ENCODE data around the gene GET4. TPM values are rescaled to one million over a fixed set of nuclear protein-coding genes. Genes with fewer than 3 reads are reported as not detected.
A peak's percentile ranks its signal among the peaks of the same experiment; 100 is the strongest.

GET4 gene
- 16.7 and 26.8 TPM in 2 replicates for total RNA-seq (2014; rRNA removed; shearing (Covaris generic))
- polyA plus RNA-seq (2016; fragmentation: Nextera tagmentation; extraction: Ambion mirVana), result 25.3 and 26.3 TPM in 2 replicates

- DNase-seq, result peak; percentile 97
- Histone ChIP-seq H2AFZ (peak within 1 kb of the TSS; percentile 46; the same call in 1 of the 2 replicates), H3K4me1 (ENCODE audit: insufficient read depth) (peaks cover 15% of the 10 kb centered on the region), H3K27me3 (replicated peaks; ENCODE audit: insufficient read depth) (no peaks in the 10 kb centered on the region), H3K4me3 (peak within 1 kb of the TSS; percentile 79), H3K79me2 (ENCODE audit: insufficient read depth) (peaks cover 43% of the 10 kb centered on the region), H3K9ac (peak within 1 kb of the TSS; percentile 83), H3F3A (ENCODE audit: insufficient read depth) (peaks cover 12% of the 10 kb centered on the region), H3K4me2 (ENCODE audit: unreplicated experiment) (peak within 1 kb of the TSS; percentile 71), H3K27ac (peak within 1 kb of the TSS; percentile 56), H3K9me2 (ENCODE audit: insufficient read depth) (no peaks in the 10 kb centered on the region), H4K20me1 (ENCODE audit: insufficient read depth) (0 out of 2 replicates have a peak, but pooled peaks cover 5% of the 10 kb centered on the region), H3K9me3 (ENCODE audit: low read depth) (no peaks in the 10 kb centered on the region), H3K36me3 (ENCODE audit: low read depth) (peaks cover 18% of the 10 kb centered on the region; the same call in 1 of the 2 replicates)
- in situ Hi-C loops (cut with MboI), result no loop called here
- WGBS, 2 experiments (ENCODE audit: low coverage in 1 of 2, low lambda C conversion rate in 2 of 2, missing lambda C conversion rate in 2 of 2), result 1% methylated on average over 61 to 106 of the region's 129 CpGs
- no peak for TF ChIP-seq EZH2 (IDR thresholded peaks at IDR 0.05; ENCODE audit: insufficient read depth, poor library complexity, severe bottlenecking)
- no peak for TF ChIP-seq EZH2phosphoT487 (IDR thresholded peaks at IDR 0.05; ENCODE audit: insufficient read depth, low read depth)
Measured at GRCh38 chr7:876077-876971, at the start of gene GET4. TSS of gene GET4 (plus strand) at chr7:876554. CDS start at chr7:876646, 92 bp downstream.

- H3K9ac ChIP-seq, result no peak overlapping the region
- H3K27me3 ChIP-seq (replicated peaks; ENCODE audit: insufficient read depth), result no peaks in the 10 kb centered on the region
- no peak for TF ChIP-seq EZH2 (IDR thresholded peaks at IDR 0.05; ENCODE audit: insufficient read depth, poor library complexity, severe bottlenecking)
- no peak for TF ChIP-seq EZH2phosphoT487 (IDR thresholded peaks at IDR 0.05; ENCODE audit: insufficient read depth, low read depth)
- in situ Hi-C loops (cut with MboI), result no loop called here
- no peaks in the 10 kb centered on the region for H3K36me3 ChIP-seq (ENCODE audit: low read depth)
- WGBS, 2 experiments (ENCODE audit: low coverage in 1 of 2, low lambda C conversion rate in 2 of 2, missing lambda C conversion rate in 2 of 2), result 81 to 82% methylated on average over 14 of the region's 14 CpGs
- no peaks in the 10 kb centered on the region for H4K20me1 ChIP-seq (ENCODE audit: insufficient read depth)
- no peak overlapping the region for H3K4me2 ChIP-seq (ENCODE audit: unreplicated experiment)
- DNase-seq, result no peak
- peaks cover 82% of the 10 kb centered on the region for H3K79me2 ChIP-seq (ENCODE audit: insufficient read depth)
- H3K4me3 ChIP-seq, result no peak overlapping the region
- H3K27ac ChIP-seq, result no peak overlapping the region
- H3K9me2 ChIP-seq (ENCODE audit: insufficient read depth), result no peaks in the 10 kb centered on the region
- no peaks in the 10 kb centered on the region for H3K9me3 ChIP-seq (ENCODE audit: low read depth)
- H2AFZ ChIP-seq, result no peak overlapping the region
- peaks cover 40% of the 10 kb centered on the region for H3F3A ChIP-seq (ENCODE audit: insufficient read depth)
- H3K4me1 ChIP-seq (ENCODE audit: insufficient read depth), result peaks cover 49% of the 10 kb centered on the region
Measured at GRCh38 chr7:828793-829561, 47.4 kb upstream of the GET4 start.

- H3K79me2 ChIP-seq (ENCODE audit: insufficient read depth), result peaks cover 83% of the 10 kb centered on the region
- in situ Hi-C loops (cut with MboI), result no loop called here
- H3K9ac ChIP-seq, result no peak overlapping the region
- H3K36me3 ChIP-seq (ENCODE audit: low read depth), result no peaks in the 10 kb centered on the region
- H4K20me1 ChIP-seq (ENCODE audit: insufficient read depth), result no peaks in the 10 kb centered on the region
- H3K27me3 ChIP-seq (replicated peaks; ENCODE audit: insufficient read depth), result no peaks in the 10 kb centered on the region
- no peak overlapping the region for H3K4me2 ChIP-seq (ENCODE audit: unreplicated experiment)
- H3K4me3 ChIP-seq, result no peak overlapping the region
- H3K9me3 ChIP-seq (ENCODE audit: low read depth), result no peaks in the 10 kb centered on the region
- 84 to 86% methylated on average over 12 of the region's 12 CpGs for WGBS, 2 experiments (ENCODE audit: low coverage in 1 of 2, low lambda C conversion rate in 2 of 2, missing lambda C conversion rate in 2 of 2)
- H2AFZ ChIP-seq, result no peak overlapping the region
- no peak for DNase-seq
- peaks cover 40% of the 10 kb centered on the region for H3K4me1 ChIP-seq (ENCODE audit: insufficient read depth)
- H3K27ac ChIP-seq, result no peak overlapping the region
- H3F3A ChIP-seq (ENCODE audit: insufficient read depth), result peaks cover 34% of the 10 kb centered on the region
- no peaks in the 10 kb centered on the region for H3K9me2 ChIP-seq (ENCODE audit: insufficient read depth)
- no peak for TF ChIP-seq EZH2phosphoT487 (IDR thresholded peaks at IDR 0.05; ENCODE audit: insufficient read depth, low read depth)
- no peak for TF ChIP-seq EZH2 (IDR thresholded peaks at IDR 0.05; ENCODE audit: insufficient read depth, poor library complexity, severe bottlenecking)
Measured at GRCh38 chr7:830069-830468, 46.3 kb upstream of the GET4 start.

GRCh38 chr7:831596-832166, 44.7 kb upstream of the GET4 start:
- H3F3A ChIP-seq (ENCODE audit: insufficient read depth), result peaks cover 19% of the 10 kb centered on the region
- H2AFZ ChIP-seq, result no peak overlapping the region
- peak overlapping the region; percentile 67 for H3K4me3 ChIP-seq
- H3K36me3 ChIP-seq (ENCODE audit: low read depth), result no peaks in the 10 kb centered on the region
- 6 to 10% methylated on average over 7 of the region's 7 CpGs for WGBS, 2 experiments (ENCODE audit: low coverage in 1 of 2, low lambda C conversion rate in 2 of 2, missing lambda C conversion rate in 2 of 2)
- no peaks in the 10 kb centered on the region for H3K27me3 ChIP-seq (replicated peaks; ENCODE audit: insufficient read depth)
- peaks cover 90% of the 10 kb centered on the region for H3K79me2 ChIP-seq (ENCODE audit: insufficient read depth)
- peak; percentile 94 for DNase-seq
- H3K9ac ChIP-seq, result peak overlapping the region; percentile 94
- peaks cover 32% of the 10 kb centered on the region for H3K4me1 ChIP-seq (ENCODE audit: insufficient read depth)
- no peaks in the 10 kb centered on the region for H3K9me2 ChIP-seq (ENCODE audit: insufficient read depth)
- in situ Hi-C loops (cut with MboI), result no loop called here
- no peaks in the 10 kb centered on the region for H4K20me1 ChIP-seq (ENCODE audit: insufficient read depth)
- TF ChIP-seq EZH2 (IDR thresholded peaks at IDR 0.05; ENCODE audit: insufficient read depth, poor library complexity, severe bottlenecking) (no peak), EZH2phosphoT487 (IDR thresholded peaks at IDR 0.05; ENCODE audit: insufficient read depth, low read depth) (0 out of 2 replicates have a peak, but pooled peaks have one; percentile 47)
- H3K27ac ChIP-seq, result peak overlapping the region; percentile 99
- peak overlapping the region; percentile 91 for H3K4me2 ChIP-seq (ENCODE audit: unreplicated experiment)
- H3K9me3 ChIP-seq (ENCODE audit: low read depth), result no peaks in the 10 kb centered on the region
